OCI-LY1 (cell line): ENCODE measurements around the gene CYB561.

ENCODE experiments used
- H2AFZ ChIP-seq: fragments of 200-600 bp; sonication (generic), shearing (Covaris generic); 2 replicates; pipeline ENCODE4 v1.6.0; 2014; ENCODE audit warnings: antibody characterized with exemption, mild to moderate bottlenecking, low read length
- H3F3A ChIP-seq: fragments of 200-600 bp; sonication (generic), shearing (Covaris generic); 2 replicates; pipeline ENCODE4 v1.6.0; 2014; ENCODE audit warnings: mild to moderate bottlenecking, antibody characterized with exemption, low read length, moderate library complexity; ENCODE audit not compliant: insufficient read depth
- H3K27ac ChIP-seq: fragments of 200-600 bp; sonication (generic); 2 replicates; pipeline ENCODE4 v1.5.1; 2014; ENCODE audit warnings: low read length, mixed run types, mild to moderate bottlenecking, low read depth; ENCODE audit not compliant: poor library complexity, severe bottlenecking
- H3K27me3 ChIP-seq: fragments of 200-600 bp; sonication (generic); 2 replicates; pipeline ENCODE4 v1.6.0; 2014; ENCODE audit warnings: antibody characterized with exemption, mild to moderate bottlenecking, low read length, moderate library complexity; ENCODE audit not compliant: insufficient read depth
- H3K36me3 ChIP-seq: fragments of 200-600 bp; sonication (generic); 2 replicates; pipeline ENCODE4 v1.6.1; 2014; ENCODE audit warnings: mild to moderate bottlenecking, antibody characterized with exemption, low read length, moderate library complexity, mixed read lengths; ENCODE audit not compliant: insufficient read depth
- H3K4me1 ChIP-seq: fragments of 200-600 bp; sonication (generic); 2 replicates; pipeline ENCODE4 v1.5.1; 2014; ENCODE audit warnings: mild to moderate bottlenecking, low read length, moderate library complexity; ENCODE audit not compliant: insufficient read depth, severe bottlenecking
- H3K4me2 ChIP-seq: fragments of 200-600 bp; sonication (generic), shearing (Covaris generic); 2 replicates; pipeline ENCODE4 v1.6.1; 2014; ENCODE audit warnings: low read length
- H3K4me3 ChIP-seq: fragments of 200-600 bp; sonication (generic); 2 replicates; pipeline ENCODE4 v1.5.1; 2014; ENCODE audit warnings: low read length, low read depth, mild to moderate bottlenecking, mixed read lengths; ENCODE audit not compliant: poor library complexity, severe bottlenecking
- H3K79me2 ChIP-seq: fragments of 200-600 bp; shearing (Covaris generic); 2 replicates; pipeline ENCODE4 v1.6.1; 2016; ENCODE audit warnings: mixed run types, low read length, mixed read lengths; ENCODE audit not compliant: insufficient read depth
- H3K9ac ChIP-seq: fragments of 200-600 bp; sonication (generic), shearing (Covaris generic); 2 replicates; pipeline ENCODE4 v1.6.1; 2014; ENCODE audit warnings: mild to moderate bottlenecking, low read length, mixed read lengths
- H3K9me2 ChIP-seq: fragments of 200-600 bp; sonication (generic), shearing (Covaris generic); 2 replicates; pipeline ENCODE4 v1.6.1; 2014; ENCODE audit warnings: low read depth, mild to moderate bottlenecking, low read length, mixed read lengths
- H3K9me3 ChIP-seq: fragments of 200-600 bp; shearing (Covaris generic); 2 replicates; pipeline ENCODE4 v1.6.1; 2014; ENCODE audit warnings: low read length, mixed read lengths
- H4K20me1 ChIP-seq: fragments of 200-600 bp; sonication (generic), shearing (Covaris generic); 2 replicates; pipeline ENCODE4 v1.6.0; 2016; ENCODE audit warnings: mild to moderate bottlenecking, low read length; ENCODE audit not compliant: insufficient read depth
- CTCF ChIP-seq: fragments of 200-600 bp; sonication (generic), shearing (Covaris generic); IDR thresholded peaks from 2 replicates; pipeline ENCODE4 v1.5.1; 2017; ENCODE audit warnings: mild to moderate bottlenecking, antibody characterized with exemption, low read length, moderate library complexity, mixed read lengths
- EZH2 ChIP-seq: fragments of 200-600 bp; sonication (generic), shearing (Covaris generic); IDR thresholded peaks from 2 replicates; pipeline ENCODE4 v1.8.0; 2017; ENCODE audit warnings: borderline replicate concordance, mixed run types, mild to moderate bottlenecking, antibody characterized with exemption, low read length, moderate library complexity, mixed read lengths

Gene CYB561

DNA sequence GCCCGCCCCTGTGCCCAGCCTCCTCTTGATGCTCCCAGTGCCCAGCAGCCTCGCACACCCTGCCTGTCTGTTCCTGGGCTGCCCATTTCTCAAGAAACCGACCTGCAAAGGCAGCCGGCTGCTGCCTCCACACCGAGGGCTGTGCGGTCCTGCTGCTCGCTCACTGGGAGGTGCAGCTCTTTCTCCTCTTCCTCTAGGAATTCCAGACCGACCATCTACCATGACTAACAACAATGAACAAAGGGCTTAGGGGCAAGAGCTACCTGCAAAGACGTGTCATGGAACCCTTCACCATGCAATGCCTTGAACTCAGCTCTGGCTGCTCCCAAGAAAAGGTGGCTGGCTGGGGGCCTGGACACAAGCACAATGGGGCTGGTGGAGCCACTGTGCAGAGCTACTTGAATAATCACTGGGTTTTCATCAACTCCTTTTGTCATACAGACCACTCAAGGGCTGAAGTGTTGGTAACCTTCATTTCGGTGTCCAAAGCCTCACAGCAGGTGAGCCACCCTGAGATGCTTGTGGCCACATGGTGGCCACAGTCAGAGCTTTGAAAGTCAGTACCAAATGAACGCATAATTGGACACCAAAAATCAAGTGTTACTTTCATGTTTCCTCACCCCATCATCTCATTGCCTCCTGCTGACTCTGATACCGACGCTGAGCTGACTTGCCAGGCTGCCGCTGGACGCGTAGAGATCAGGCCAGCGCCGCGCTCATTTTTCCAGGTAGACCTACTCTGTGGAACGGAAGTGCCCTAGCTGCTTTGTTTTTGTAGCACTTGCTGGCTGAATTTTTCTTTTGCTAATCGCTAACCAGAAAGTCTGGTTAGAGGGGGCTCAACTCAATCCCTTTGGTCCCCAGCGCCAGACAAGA is 19.8 kb downstream of the CYB561 start:
- Histone ChIP-seq H3K4me3 (no peak overlapping the region), H3K9ac (no peak overlapping the region), H3K9me2 (no peaks in the 10 kb centered on the region), H3K4me2 (no peak overlapping the region), H3K27ac (no peak overlapping the region), H3K79me2 (no peaks in the 10 kb centered on the region), H3K27me3 (peaks cover 9% of the 10 kb centered on the region), H2AFZ (no peak overlapping the region), H3F3A (no peaks in the 10 kb centered on the region), H3K9me3 (no peaks in the 10 kb centered on the region), H3K4me1 (no peaks in the 10 kb centered on the region), H3K36me3 (no peaks in the 10 kb centered on the region), H4K20me1 (no peaks in the 10 kb centered on the region)
- TF ChIP-seq CTCF (0 out of 2 replicates have a peak, but pooled peaks have one; percentile 6), EZH2 (no peak)

GRCh38 chr17:63425483-63425882 is 20.6 kb downstream of the CYB561 start:
- Histone ChIP-seq H3K27ac (no peak overlapping the region), H3K36me3 (no peaks in the 10 kb centered on the region), H3K9me3 (no peaks in the 10 kb centered on the region), H3K4me1 (no peaks in the 10 kb centered on the region), H3K9me2 (no peaks in the 10 kb centered on the region), H3F3A (no peaks in the 10 kb centered on the region), H4K20me1 (no peaks in the 10 kb centered on the region), H3K27me3 (peaks cover 9% of the 10 kb centered on the region), H3K79me2 (no peaks in the 10 kb centered on the region), H3K4me3 (no peak overlapping the region), H3K9ac (no peak overlapping the region), H2AFZ (no peak overlapping the region), H3K4me2 (no peak overlapping the region)
- TF ChIP-seq EZH2 (no peak), CTCF (peak; percentile 93)

DNA sequence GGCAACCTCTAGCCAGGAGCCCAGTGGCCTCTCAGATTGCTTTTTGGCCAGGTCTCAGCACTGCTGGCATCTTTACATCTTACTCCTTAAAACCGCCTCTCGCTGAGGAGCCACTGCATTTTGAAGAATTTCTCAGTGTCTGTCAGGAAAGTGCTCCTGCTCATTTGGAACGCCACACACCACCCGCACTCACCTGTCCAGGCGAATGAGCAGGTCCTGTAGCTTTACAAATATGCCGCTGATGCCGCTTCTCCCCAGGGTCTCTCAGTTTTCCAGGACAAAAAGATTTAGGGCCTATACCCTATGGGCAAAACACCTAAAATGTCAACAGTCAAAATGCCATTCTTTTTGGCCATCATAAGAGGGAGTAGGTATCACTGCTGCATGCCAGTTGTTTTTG is 22.1 kb downstream of the CYB561 start:
- Histone ChIP-seq H4K20me1 (no peaks in the 10 kb centered on the region), H3K4me3 (no peak overlapping the region), H3K36me3 (no peaks in the 10 kb centered on the region), H2AFZ (no peak overlapping the region), H3K4me1 (no peaks in the 10 kb centered on the region), H3K9me2 (no peaks in the 10 kb centered on the region), H3K9me3 (no peaks in the 10 kb centered on the region), H3K27me3 (peaks cover 9% of the 10 kb centered on the region), H3K4me2 (no peak overlapping the region), H3K79me2 (no peaks in the 10 kb centered on the region), H3K27ac (no peak overlapping the region), H3K9ac (no peak overlapping the region), H3F3A (no peaks in the 10 kb centered on the region)
- TF ChIP-seq CTCF (no peak), EZH2 (no peak)
